ENCODE data around the gene FAM78A.
A peak's percentile ranks its signal among the peaks of the same experiment; 100 is the strongest.
"Not testable (repeated sequence)": the region's sequence is repeated elsewhere in the genome, so short reads cannot be mapped to it uniquely, and the experiment has no call there.

The FAM78A gene

GRCh38 chr9:131280660-131281059, 4.3 kb upstream of the FAM78A start:
- no peak for DNase-seq

- no peak for DNase-seq
These were observed 3.7 kb upstream of the FAM78A start for GRCh38 chr9:131279863-131280570.

- DNase-seq = no peak
These were observed 3.0 kb upstream of the FAM78A start for GRCh38 chr9:131279196-131279862.

GRCh38 chr9:131278702-131279111, 2.4 kb upstream of the FAM78A start:
- peak; percentile 48 for DNase-seq

GRCh38 chr9:131277910-131278701, 1.8 kb upstream of the FAM78A start:
- DNase-seq = peak; percentile 81

- DNase-seq = no peak
These were observed 1.1 kb upstream of the FAM78A start for GRCh38 chr9:131277287-131277909.

GRCh38 chr9:131276891-131277286, 579 bp upstream of the FAM78A start:
- DNase-seq = peak; percentile 54

GRCh38 chr9:131275332-131276093, 797 bp downstream of the FAM78A start:
- DNase-seq = no peak

GRCh38 chr9:131274674-131275331, 1.5 kb downstream of the FAM78A start:
- no peak for DNase-seq

GRCh38 chr9:131273856-131274673, 2.2 kb downstream of the FAM78A start:
- DNase-seq = no peak

- no peak for DNase-seq
These were observed 3.0 kb downstream of the FAM78A start for GRCh38 chr9:131273146-131273855.

- no peak for DNase-seq
These were observed 4.1 kb downstream of the FAM78A start for GRCh38 chr9:131272212-131272611.

- DNase-seq = no peak
These were observed 4.8 kb downstream of the FAM78A start for GRCh38 chr9:131271506-131271931.

- not testable (repeated sequence) for DNase-seq
These were observed 5.4 kb downstream of the FAM78A start for GRCh38 chr9:131271016-131271273.

GRCh38 chr9:131270171-131271015, 5.9 kb downstream of the FAM78A start:
- peak; percentile 65 for DNase-seq

GRCh38 chr9:131266266-131267229, 9.8 kb downstream of the FAM78A start:
- peak; percentile 43 for DNase-seq

GRCh38 chr9:131264231-131264630, 12.1 kb downstream of the FAM78A start:
- DNase-seq = peak; percentile 38

- no peak for DNase-seq
These were observed 12.6 kb downstream of the FAM78A start for GRCh38 chr9:131263701-131264100.

- not testable (repeated sequence) for DNase-seq
These were observed 13.3 kb downstream of the FAM78A start for GRCh38 chr9:131263033-131263343.

Data from CD4-positive, alpha-beta T cell treated with Interleukin-21 for 1 hour (primary cell).